GOT3 (cell line): ENCODE data around the gene PDE4D.
"Not testable (repeated sequence)": the region's sequence is repeated elsewhere in the genome, so short reads cannot be mapped to it uniquely, and the experiment has no call there.

Experiments
- DNase-seq: peaks from one replicate; lab custom pipeline; 2025; ENCODE audit warnings: mixed read lengths; lab: John Stamatoyannopoulos, UW

Gene PDE4D

DNA sequence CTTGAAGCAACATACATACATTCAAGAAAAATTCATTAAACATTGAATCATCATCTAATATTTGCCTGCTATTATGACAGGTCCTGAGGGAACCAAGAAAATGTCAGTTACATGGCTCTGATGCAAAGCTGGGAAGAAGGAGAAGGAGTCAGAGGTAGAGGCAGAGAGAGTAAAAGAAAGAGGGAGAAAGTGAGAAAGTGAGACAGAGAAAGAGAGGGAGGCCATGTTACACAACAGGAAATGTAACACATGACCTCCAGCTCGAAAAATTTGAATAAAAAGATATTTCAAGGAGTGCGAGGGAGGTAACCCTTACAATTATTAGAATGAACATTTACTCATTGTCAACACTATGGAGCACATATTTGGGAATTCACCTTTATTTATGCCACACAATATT is 189.7 kb downstream of the PDE4D start:
- no peak for DNase-seq

DNA sequence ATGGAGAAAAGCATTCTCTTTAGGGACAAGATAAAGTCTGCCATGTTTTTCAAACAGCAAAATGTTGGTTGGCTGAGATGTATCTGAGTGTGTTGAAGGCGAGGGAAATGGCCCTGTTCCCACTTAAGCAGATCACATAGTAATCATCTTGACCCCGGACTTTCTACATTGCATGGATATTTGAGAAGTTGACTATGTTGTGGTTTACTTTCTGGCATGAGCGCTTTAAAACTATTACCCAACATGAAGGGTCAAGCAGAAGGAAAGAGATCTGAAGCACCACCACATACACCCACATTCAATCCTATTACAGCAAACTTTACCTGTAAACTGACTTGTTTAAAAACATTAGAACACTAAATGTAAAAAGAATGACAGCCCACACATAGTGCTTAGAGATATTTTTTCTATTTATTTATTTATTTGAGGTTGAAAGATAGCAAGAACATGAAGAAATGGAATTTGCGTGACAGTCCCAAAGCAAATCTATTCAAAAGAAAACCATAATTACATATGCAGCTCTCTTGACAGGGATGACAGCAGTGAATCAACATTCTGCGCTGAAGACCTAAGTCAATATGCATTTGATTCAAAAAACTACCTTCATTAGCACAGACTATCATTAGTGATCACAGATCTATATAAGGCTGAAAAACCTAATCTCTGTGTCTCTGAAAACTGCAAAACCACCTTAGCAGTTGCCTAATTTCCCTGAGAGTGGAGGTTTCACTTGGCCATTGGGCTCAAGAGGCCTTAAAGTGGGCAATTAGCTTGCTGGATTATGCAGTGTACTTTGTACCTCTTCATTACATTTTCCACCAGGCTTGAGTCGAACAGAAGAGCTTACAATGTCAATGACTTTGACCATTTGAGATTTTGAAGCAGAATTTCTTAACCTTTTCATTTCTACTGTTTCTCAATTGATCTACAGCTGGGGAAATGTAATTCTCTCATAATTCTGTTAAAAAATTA is 195.0 kb downstream of the PDE4D start:
- no peak for DNase-seq

DNA sequence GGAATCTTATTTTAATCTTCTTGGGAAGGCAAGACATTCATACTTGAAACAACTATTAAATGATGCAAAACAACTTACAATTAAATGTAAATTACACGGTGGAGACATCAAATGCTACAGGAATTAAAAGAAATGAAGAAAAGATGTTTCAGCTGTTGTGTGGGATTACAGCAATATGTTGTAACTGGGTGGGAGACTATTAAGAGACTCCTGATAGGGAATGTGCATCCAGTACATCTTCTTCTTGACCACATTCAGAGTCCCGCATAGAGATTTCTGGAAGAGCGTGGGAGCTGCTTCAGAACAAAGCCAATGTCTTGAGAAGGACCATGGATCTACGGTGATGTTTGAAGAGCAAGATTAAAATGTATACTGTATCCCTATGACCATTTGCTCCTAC is 199.1 kb downstream of the PDE4D start:
- no peak for DNase-seq

DNA sequence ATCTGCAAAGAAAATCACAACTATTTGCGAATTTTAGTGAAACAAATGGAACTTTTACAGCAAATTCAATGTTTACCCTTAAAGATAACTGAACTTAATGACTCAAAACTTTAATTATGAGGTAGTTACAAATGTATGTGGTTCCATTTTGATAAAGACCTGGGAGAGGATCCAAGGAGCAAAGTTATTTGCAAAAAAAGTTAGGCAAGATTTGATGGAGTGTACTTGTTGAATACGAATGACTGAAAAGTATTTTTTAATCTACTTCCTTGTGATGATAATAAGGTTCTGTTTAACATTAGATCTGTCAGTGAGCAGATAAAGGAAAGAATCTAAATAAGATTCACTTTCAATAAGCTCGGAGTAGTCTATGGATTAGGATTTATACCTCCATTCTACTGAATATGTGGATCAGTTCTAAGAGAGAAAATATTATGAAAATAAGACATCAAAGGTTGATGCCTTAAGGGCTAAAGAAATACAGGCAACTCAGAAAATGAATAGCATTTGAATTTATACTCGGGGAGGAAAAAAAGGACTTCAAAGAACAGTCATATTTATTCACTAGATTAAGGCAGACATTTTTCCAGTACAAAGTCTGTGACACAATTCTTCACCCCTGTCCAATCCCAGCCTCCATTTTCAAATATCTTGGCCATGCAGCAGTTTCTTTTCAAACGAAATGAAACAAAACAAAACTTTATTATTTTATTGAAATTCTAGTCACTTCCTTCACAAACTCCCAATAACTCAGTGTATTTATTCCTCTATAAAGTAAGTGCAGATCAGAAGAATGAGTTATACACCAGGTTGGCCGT is 199.8 kb downstream of the PDE4D start:
- DNase-seq: no peak

DNA sequence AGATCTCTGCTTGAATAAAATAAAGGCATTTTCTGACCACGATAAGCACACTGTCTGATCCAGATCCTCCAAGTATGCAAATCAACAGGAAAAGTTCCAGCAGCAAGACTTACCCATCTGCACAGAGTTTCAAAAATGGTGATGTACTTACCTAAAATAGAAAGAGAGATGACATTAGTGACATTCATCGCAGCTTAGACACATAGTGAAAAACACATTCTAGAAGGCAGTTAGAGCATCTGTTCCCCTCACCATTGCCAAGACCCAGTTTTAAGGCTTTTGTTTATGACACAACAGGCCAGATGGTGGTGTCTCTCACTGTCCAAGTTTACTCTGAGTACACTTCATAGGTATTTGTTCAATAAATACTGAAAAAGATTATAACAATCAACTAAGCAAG is 207.7 kb downstream of the PDE4D start:
- DNase-seq: no peak

DNA sequence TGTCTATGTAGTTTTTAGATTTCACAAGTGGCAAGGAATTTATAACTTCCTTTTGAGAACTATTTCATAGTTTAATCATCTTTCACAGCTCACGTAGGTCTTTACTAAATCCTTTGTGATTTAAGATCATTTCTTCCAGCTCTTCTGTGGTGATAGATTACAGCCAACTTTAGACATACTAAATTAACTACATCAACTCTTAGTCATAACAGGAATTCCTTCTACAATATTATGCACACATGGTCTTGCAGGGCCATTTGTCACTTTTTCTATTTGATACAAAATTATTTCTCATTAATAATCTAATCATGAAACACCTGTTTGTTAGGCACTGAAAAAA is 208.4 kb downstream of the PDE4D start:
- no peak for DNase-seq

DNA sequence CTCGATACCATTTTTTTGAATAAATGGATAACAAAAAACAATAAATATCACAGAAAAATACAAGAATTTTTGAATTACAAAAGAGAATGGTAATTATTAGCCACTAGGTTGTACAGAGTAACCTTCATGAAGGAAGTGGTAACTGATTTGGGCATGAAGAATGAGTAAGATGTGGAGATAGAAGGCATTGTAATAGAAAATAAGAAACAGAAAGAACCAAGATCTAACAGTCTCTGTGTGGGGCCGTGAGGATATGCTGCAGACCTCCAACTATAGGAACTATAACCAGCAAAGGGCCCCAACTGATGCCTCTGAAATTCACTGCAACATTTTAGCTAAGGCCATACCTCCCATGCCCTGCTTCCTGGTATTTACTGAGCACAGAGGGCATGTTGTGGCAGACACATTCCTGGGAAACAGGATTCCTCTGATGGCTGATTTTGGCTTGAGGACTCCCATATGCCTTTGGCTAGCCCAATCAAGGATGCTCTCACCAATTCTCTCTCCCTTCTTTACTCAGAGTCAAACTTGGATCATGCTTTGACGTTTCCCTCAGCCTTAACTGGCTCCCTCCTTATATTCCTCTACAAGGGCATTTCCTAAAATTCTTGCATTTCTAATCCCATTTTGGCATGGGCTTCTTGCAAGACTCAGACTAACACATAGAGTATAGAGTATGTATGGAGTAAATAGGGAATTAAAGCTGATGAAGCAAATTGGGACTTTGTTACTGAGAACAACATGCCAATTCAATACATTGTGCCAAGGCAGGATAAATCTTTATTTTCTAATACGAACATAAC is 208.9 kb downstream of the PDE4D start:
- no peak for DNase-seq

DNA sequence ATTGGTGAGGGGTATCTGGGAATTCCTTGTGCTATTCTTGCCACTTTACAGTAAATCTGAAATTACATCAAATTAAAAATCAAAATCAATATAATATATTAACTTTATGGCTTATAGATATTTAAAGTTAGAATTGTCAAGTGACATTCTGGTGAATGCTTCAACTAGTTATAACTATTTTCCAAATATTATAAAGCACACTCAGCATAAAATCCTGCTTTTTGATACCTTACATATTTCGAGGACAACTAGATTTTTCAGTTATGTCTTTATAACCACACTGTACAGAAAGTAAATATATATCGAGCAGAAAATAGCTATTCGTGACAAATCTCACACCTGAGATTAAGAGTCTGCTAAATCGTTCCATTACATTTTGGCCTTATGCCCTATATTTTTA is 210.2 kb downstream of the PDE4D start:
- no peak for DNase-seq

DNA sequence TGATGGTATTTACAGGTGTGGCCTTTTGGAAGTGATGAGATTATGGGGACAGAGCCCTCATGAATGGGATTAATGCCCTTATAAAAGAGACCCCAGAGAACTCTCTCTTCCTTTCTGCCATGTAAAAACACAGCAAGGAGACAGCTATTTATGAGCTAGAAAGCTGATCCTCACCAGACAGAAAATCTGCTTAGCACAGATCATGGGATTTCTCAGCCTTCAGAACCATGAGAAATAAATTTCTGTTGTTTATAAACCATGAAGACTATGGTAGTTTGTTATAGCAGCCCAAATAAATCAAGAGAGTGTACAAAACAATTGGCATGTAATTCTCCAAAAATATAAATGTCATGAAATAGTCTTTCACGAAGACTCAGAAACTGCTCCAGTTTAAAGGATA is 211.0 kb downstream of the PDE4D start:
- no peak for DNase-seq

DNA sequence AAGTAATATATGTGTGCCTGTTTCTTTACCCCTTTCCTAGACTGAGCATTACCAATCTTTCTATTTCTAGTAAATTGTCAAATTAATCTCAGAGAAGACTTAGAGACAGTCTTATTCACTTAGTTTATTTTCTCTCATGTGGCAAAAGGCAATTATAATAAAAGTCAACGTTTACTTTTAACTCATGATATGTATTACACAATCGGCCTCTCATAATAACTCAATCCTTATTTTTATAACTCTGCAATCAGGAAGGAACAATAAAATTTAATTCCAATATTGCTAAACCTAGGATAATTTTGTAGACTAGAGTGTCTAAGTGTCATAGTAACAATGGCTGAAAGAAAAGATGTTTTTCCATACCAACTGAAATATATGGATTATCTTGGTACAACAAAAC is 214.6 kb downstream of the PDE4D start:
- DNase-seq: no peak

DNA sequence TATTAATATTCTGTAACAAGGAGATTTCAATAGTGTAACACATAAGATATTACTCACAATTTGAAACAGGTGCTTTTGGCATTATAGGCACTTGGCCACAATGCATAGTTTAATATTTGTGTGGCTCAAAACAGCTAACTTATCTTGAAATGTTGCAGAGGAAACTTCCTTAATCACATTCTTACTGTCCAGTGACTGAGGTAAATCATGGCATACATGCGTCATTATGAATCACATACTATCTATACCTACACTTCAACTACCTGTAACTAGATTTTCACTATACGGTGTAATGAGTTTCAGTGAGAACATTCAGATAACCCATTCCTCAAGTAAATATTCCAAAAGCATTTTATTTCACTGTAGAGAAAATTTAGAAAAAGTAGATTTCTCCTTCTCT is 218.8 kb downstream of the PDE4D start:
- no peak for DNase-seq

DNA sequence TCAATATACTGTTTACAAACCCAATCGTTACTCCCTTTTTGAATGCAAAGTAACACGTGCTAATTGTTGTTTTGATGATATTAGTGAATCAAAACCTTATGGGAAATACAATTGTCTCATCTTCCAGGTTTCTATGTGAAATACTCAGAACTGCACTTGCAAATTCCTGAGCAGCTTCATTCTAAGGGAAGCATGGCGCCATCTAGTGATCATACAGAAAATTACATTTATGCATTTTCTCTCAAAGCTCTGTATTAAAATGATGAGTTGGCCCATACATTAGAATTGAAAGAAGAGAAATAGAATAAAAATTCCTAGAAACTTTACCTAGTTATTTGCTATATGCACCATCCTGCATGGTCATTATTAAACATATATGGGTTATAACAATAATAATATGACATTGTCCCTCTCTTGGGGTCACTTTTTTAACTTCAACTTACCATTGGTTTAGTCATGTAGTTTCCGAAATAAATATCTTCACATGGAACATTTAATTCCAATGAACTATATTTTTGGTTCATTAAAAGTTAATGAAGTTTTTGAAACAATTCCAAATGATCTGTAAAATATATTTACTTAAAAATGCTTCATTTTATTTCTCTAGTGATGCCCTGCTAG is 220.0 kb downstream of the PDE4D start:
- DNase-seq: no peak

DNA sequence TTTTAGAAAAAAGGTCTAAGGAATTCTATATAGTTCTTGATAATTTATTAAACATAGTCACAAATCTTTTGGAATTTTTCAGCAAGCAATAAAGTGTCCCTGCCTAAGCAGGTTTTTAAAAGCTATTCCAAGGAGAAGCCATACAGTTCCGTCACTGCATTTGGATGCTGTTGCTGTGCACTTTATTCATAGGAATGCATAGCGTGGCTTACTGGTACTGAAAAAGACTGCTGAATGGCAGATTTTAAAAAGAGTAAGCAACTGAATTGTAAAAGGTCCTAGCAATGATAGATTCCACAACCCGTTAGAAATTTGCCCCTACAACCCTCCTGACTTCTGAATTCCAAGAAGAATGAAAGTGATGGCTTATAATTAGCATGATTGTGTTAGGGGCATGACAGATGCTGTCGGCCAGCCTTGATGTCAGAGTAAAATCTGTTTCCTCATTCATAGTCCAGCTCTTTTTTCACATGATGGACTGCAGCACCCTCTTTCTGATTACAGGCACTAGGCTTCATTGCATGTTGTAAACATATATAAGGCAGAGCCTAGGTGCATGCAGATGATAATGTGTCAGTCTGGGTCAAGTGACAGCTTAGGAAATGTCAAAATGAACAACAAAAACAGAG is 227.0 kb downstream of the PDE4D start:
- no peak for DNase-seq

DNA sequence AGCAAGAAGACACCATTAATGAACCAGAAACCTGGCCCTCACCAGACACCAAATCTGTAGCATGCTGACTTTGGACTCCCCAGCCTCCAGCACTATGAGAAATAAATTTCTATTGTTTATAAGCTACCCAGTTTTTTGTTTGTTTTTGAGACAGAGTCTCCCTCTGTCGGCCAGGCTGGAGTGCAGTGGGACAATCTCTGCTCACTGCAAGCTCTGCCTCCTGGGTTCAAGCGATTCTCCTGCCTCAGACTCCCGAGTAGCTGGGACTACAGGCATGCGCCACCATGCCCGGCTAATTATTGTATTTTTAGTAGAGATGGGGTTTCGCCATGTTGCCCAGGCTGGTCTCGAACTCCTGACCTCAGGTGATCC is 227.7 kb downstream of the PDE4D start:
- not testable (repeated sequence) for DNase-seq

DNA sequence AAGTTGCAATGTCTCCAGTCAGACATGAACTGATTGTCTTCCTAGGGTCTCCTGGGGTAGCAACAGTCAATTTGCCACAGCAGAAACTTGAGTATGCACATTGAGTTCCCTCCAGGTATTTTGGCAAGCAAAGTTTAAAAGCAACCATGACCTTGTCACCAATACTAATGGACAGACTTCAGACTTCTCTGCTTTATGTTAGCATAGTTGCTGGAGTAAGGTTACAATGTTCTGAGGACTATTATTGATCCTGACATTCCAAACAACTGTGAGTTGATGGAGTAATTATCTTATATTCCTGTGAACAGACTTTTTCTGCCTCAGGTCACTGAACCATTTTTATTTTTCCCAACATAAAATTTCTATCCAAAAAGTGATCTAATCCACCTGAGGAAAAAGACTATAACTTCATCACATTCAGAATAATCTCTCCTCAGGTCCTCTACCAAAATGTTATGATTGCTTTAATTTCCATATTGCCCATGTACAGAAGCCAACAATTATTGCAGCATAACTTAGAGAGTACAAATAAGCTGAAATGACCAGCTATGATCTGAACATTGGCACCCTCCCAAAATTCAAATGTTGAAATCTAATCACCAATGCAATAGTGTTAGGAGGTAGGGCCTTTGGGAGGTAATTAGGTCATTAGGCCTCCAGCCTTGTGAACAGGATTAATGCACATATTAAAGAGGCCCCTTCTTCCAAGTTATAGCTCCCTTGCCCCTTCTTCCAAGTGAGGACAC is 228.3 kb downstream of the PDE4D start:
- DNase-seq: no peak

DNA sequence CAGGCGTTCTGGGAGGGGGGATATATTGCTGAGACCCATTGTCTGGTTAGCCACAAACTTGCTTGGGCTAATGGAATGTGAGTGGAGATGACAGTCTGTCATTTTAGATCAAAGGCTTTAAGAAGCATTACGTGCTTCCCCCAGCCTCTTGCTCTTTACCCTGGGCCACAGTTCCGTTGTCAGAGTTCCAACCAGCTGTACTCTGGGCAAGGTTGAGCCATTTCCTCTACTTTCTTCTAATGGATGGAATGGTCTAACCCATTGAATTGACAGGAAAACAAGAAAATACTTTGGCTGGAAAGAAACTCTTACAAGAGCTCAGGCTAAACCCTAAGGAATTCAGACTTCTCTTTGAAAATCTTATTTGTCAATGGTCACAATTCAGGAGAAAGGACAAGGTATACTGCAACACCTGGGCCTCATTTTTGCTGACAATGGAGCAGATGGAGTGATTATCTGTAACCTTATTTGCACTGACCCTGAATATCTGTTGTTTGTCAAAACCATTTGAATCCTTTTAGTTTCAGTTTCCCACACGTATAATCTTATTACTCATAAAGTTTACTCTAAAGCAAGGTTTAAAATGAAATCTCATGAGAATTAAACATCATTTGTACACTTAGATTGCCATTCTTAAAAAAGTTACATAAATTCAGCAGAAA is 231.4 kb downstream of the PDE4D start:
- no peak for DNase-seq

DNA sequence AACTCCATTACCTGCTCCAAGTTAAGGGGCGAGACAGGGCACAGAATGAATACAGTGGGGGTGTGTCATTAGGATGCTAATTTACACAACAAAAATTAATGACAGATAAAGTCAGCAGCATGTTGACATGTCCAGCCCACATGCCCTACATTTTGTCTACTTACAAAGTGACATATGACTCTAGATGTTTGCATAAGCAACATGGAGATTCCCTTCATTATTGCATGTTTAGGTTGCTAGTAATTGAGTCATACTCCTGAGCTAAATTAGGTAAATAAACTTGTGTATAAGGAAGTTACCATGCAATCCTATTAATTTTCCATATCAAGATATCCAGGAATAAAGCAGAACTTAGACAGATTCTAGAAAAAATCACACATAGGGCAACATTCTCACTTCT is 232.2 kb downstream of the PDE4D start:
- no peak for DNase-seq

DNA sequence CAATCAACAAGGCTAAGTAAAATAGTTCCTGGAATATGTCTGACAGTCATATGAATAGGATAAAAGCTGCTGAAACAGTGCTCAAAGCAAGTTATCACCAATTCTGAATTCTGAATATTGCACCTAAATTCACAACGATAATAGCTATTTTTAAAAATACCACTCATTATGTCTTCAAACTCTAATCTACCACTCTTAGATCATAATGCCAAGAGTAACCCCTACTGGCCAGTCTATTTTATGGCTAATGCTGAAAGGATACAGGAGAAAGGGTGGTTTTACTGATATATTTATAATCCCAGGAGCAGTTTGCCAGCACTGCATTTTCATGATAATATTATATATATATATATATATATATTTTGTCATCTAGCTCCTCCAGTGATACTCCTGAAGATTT is 232.8 kb downstream of the PDE4D start:
- no peak for DNase-seq

DNA sequence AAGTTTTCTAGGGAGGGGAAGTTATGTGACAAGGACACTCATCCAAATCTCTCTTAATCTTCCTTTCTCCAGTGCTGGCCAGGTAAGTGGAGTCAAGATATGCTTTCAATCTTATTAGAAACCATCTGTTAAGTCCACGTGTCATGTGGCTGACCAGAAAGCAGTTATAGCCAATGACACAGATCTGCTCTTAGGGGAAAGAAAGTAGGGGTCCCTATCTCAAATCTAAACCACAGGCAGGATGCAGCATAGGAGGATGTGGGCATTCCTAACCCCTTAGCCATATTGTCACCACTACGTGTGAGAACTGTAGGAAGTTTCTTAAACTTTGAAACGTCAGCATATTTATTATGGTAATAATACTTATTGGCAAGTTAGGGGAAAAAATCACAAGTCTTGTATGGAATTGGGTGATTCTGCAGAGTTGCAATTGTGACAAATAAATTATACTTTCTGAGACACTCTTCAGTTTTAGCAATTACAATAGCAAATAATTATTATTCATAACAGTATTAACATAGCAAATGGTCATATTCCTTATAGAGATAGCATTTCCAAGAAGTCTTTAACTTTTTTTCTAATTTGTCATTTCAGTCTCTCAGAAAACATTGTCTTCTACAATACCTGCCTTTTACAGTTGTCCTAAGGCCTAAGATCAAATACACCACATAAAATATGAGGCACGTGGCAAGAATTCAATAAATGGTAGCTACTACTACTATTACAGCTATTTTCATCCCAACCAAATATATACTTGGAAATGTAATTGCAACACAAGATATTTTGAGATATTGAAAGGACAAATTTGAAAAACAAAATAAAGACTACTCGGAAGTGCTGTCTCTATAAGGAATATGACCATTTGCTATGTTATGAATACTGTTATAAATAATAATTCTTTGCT is 236.9 kb downstream of the PDE4D start:
- no peak for DNase-seq
